Measurements from ENCODE around the gene CCR5.
A peak's percentile ranks its signal among the peaks of the same experiment; 100 is the strongest.
"Not testable (repeated sequence)": the region's sequence is repeated elsewhere in the genome, so short reads cannot be mapped to it uniquely, and the experiment has no call there.

Gene CCR5

GRCh38 chr3:46370839-46371518 is at the start of gene CCR5:
CCR5 (plus strand) TSS chr3:46370946; CDS start chr3:46372903, 1,957 bp downstream.
- DNase-seq = no peak

GRCh38 chr3:46321461-46322104 is 49.2 kb upstream of the CCR5 start:
- no peak for DNase-seq

GRCh38 chr3:46324036-46324435 is 46.7 kb upstream of the CCR5 start:
- DNase-seq = no peak

- DNase-seq = no peak
Observed at GRCh38 chr3:46325645-46326300, 45.0 kb upstream of the CCR5 start.

- not testable (repeated sequence) for DNase-seq
Observed at GRCh38 chr3:46330676-46331075, 40.1 kb upstream of the CCR5 start.

GRCh38 chr3:46334741-46335478 is 35.8 kb upstream of the CCR5 start:
- DNase-seq = no peak

- no peak for DNase-seq
Observed at GRCh38 chr3:46335541-46335940, 35.2 kb upstream of the CCR5 start.

- no peak for DNase-seq
Observed at GRCh38 chr3:46337911-46338310, 32.8 kb upstream of the CCR5 start.

GRCh38 chr3:46338840-46339239 is 31.9 kb upstream of the CCR5 start:
- DNase-seq = no peak

- DNase-seq = no peak
Observed at GRCh38 chr3:46344476-46344875, 26.3 kb upstream of the CCR5 start.

GRCh38 chr3:46348823-46349482 is 21.8 kb upstream of the CCR5 start:
- no peak for DNase-seq

GRCh38 chr3:46349484-46350261 is 21.1 kb upstream of the CCR5 start:
- DNase-seq = peak; percentile 19

GRCh38 chr3:46350262-46350565 is 20.5 kb upstream of the CCR5 start:
- no peak for DNase-seq

GRCh38 chr3:46351646-46352045 is 19.1 kb upstream of the CCR5 start:
- DNase-seq = no peak

- DNase-seq = no peak
Observed at GRCh38 chr3:46353090-46353489, 17.7 kb upstream of the CCR5 start.

GRCh38 chr3:46353647-46354410 is 16.9 kb upstream of the CCR5 start, which contains the start of gene CCR2:
CCR2 (plus strand) TSS chr3:46354111; CDS start chr3:46357528, 3,417 bp downstream.
- no peak for DNase-seq

- DNase-seq = no peak
Observed at GRCh38 chr3:46354478-46354877, 16.3 kb upstream of the CCR5 start.

GRCh38 chr3:46354984-46355383 is 15.8 kb upstream of the CCR5 start:
- no peak for DNase-seq

- DNase-seq = no peak
Observed at GRCh38 chr3:46356276-46356675, 14.5 kb upstream of the CCR5 start.

GRCh38 chr3:46356909-46357308 is 13.8 kb upstream of the CCR5 start:
- peak; percentile 27 for DNase-seq

- no peak for DNase-seq
Observed at GRCh38 chr3:46358466-46358865, 12.3 kb upstream of the CCR5 start.

Measured in hematopoietic multipotent progenitor cell treated with erythropoietin and hydrocortisone succinate and interleukin-3 and kit ligand, for 8 days (in vitro differentiated cells).